Measurements from ENCODE around the gene FASTK.

DNA sequence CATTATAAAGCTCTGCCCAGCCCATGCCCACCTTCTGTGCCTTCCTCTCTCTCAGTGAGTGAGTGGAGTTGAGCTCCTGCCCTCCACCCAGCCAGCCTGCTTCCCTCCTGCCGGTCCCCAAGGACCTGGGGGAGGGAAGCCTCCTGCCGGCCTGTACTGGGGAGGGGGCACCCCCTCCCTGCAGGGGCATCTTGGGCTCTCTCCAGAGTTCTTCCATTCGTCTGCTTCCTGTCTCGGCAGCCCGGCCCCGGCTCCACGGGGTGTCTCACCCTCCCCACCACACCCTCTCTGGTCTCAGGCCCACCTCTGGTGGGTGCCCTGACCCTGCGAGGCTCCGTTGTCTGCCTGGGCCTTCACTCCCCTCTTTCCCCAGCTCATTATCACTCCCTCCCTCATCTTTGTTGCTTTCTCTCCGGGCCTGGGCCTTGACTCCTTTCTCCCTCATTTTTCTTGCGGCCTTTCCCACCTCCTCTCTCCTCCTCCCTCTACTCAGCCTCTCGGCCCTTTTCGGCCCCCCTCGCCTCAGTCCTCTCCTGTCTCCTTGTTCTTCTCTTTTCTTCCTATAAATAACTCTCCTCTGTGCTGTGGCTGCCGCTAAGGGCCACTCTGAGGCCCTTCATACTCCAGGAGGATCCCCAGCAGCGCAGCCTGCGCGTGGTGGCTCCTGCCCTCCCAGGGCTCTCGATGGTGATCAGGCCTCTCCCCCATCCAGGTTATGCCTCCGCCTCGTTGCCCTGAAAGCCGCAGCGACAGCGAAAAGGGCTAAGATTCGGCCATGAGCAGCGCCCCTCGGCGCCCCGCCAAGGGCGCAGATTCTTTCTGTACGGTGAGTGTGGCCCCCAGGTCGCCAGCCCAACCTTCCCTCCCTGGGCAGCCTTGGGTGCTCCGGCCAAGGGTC is 19.1 kb downstream of the FASTK start:
- TF ChIP-seq, protein P1, sequence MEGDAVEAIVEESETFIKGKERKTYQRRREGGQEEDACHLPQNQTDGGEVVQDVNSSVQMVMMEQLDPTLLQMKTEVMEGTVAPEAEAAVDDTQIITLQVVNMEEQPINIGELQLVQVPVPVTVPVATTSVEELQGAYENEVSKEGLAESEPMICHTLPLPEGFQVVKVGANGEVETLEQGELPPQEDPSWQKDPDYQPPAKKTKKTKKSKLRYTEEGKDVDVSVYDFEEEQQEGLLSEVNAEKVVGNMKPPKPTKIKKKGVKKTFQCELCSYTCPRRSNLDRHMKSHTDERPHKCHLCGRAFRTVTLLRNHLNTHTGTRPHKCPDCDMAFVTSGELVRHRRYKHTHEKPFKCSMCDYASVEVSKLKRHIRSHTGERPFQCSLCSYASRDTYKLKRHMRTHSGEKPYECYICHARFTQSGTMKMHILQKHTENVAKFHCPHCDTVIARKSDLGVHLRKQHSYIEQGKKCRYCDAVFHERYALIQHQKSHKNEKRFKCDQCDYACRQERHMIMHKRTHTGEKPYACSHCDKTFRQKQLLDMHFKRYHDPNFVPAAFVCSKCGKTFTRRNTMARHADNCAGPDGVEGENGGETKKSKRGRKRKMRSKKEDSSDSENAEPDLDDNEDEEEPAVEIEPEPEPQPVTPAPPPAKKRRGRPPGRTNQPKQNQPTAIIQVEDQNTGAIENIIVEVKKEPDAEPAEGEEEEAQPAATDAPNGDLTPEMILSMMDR (IDR thresholded peaks at IDR 0.05 in 2 of 3, conservative IDR thresholded peaks at IDR 0.05 in 1 of 3; ENCODE audit: borderline replicate concordance in 1 of 3, insufficient read depth in 1 of 3, low read depth in 2 of 3, low read length in 2 of 3), result no peak
- TF ChIP-seq EZH2phosphoT487 (IDR thresholded peaks at IDR 0.05; ENCODE audit: borderline replicate concordance), result no peak

All from HCT116 (cell line).